Neuronal stem cell (in vitro differentiated cells): ENCODE results near the gene TOE1.

Experiments used
- DNase-seq: peaks from one replicate; pipeline ENCODE4 v3.0.0-alpha.2; 2013; ENCODE audit warnings: low spot score
- H2AFZ ChIP-seq: one replicate; pipeline ENCODE4 v1.6.1; 2013; ENCODE audit warnings: mild to moderate bottlenecking, low read length, inconsistent platforms
- H2AK5ac ChIP-seq: 2 replicates; pipeline ENCODE4 v1.6.1; 2013; ENCODE audit warnings: low read depth, mild to moderate bottlenecking, inconsistent platforms, low read length, moderate library complexity, mixed read lengths
- H2BK120ac ChIP-seq: 2 replicates; pipeline ENCODE4 v1.6.1; 2013; ENCODE audit warnings: low read depth, mild to moderate bottlenecking, inconsistent platforms, low read length, moderate library complexity, mixed read lengths
- H2BK12ac ChIP-seq: one replicate; pipeline ENCODE4 v1.6.1; 2013; ENCODE audit warnings: low read length, inconsistent platforms
- H2BK15ac ChIP-seq: 2 replicates; pipeline ENCODE4 v1.6.1; 2013; ENCODE audit warnings: mild to moderate bottlenecking, low read length, inconsistent platforms, mixed read lengths
- H2BK5ac ChIP-seq: one replicate; pipeline ENCODE4 v1.6.1; 2013; ENCODE audit warnings: inconsistent platforms, mild to moderate bottlenecking, low read length, moderate library complexity
- H3K14ac ChIP-seq: one replicate; pipeline ENCODE4 v1.6.1; 2013; ENCODE audit warnings: low read length, inconsistent platforms
- H3K18ac ChIP-seq: 2 replicates; pipeline ENCODE4 v1.6.1; 2013; ENCODE audit warnings: low read length, inconsistent platforms
- H3K23ac ChIP-seq: 2 replicates; pipeline ENCODE4 v1.6.1; 2013; ENCODE audit warnings: low read depth, mild to moderate bottlenecking, mixed read lengths, low read length, inconsistent platforms; ENCODE audit not compliant: poor library complexity
- H3K27ac ChIP-seq: replicated peaks from 3 replicates; pipeline ENCODE4 v1.5.1; 2013; ENCODE audit warnings: low read length, inconsistent platforms
- H3K27me3 ChIP-seq, 3 experiments: 2 replicates each; pipeline ENCODE4 v1.6.1; 2013; ENCODE audit warnings: low read length in 3 of 3, mild to moderate bottlenecking in 2 of 3, inconsistent platforms in 1 of 3, low read depth in 1 of 3, mixed read lengths in 1 of 3, moderate library complexity in 1 of 3; ENCODE audit not compliant: control insufficient read depth in 3 of 3, insufficient read depth in 3 of 3
- H3K36me3 ChIP-seq, 2 donors: replicated peaks in 1 of 2; 2 replicates each; pipeline ENCODE4 v1.6.1; 2013; ENCODE audit warnings: low read length in 2 of 2; ENCODE audit not compliant: control insufficient read depth in 2 of 2, insufficient read depth in 2 of 2
- H3K4ac ChIP-seq: 2 replicates; pipeline ENCODE4 v1.6.1; 2013; ENCODE audit warnings: inconsistent platforms, mild to moderate bottlenecking, low read length, moderate library complexity
- H3K4me1 ChIP-seq, 2 donors: 1 replicate in 1 of 2; 2 replicates in 1 of 2; pipeline ENCODE4 v1.6.1; 2013; ENCODE audit warnings: low read length in 2 of 2, low read depth in 1 of 2; ENCODE audit not compliant: control insufficient read depth in 2 of 2, insufficient read depth in 1 of 2
- H3K4me2 ChIP-seq: one replicate; pipeline ENCODE4 v1.6.1; 2013; ENCODE audit warnings: mild to moderate bottlenecking, low read length, inconsistent platforms; ENCODE audit not compliant: insufficient read depth, poor library complexity, severe bottlenecking
- H3K4me3 ChIP-seq, 2 donors: 2 replicates each; pipeline ENCODE4 v1.5.1; 2013; ENCODE audit warnings: low read length in 2 of 2, mild to moderate bottlenecking in 2 of 2, inconsistent platforms in 1 of 2, moderate library complexity in 1 of 2
- H3K79me1 ChIP-seq: one replicate; pipeline ENCODE4 v1.6.1; 2013; ENCODE audit warnings: low read depth, mild to moderate bottlenecking, inconsistent platforms, low read length, moderate library complexity
- H3K9ac ChIP-seq: one replicate; pipeline ENCODE4 v1.6.1; 2013; ENCODE audit warnings: mild to moderate bottlenecking, low read depth, low read length, inconsistent platforms; ENCODE audit not compliant: poor library complexity
- H3K9me3 ChIP-seq, 2 donors: replicated peaks in 1 of 2; 2 replicates each; pipeline versions ENCODE3 to v1.6.1; 2013; ENCODE audit warnings: low read length in 2 of 2, mild to moderate bottlenecking in 2 of 2, inconsistent platforms in 1 of 2, low read depth in 1 of 2, mixed read lengths in 1 of 2, moderate library complexity in 1 of 2; ENCODE audit not compliant: control insufficient read depth in 2 of 2, insufficient read depth in 1 of 2
- H4K8ac ChIP-seq: one replicate; pipeline ENCODE4 v1.6.1; 2013; ENCODE audit warnings: low read depth, mild to moderate bottlenecking, inconsistent platforms, low read length, moderate library complexity
- H4K91ac ChIP-seq: one replicate; pipeline ENCODE4 v1.6.1; 2013; ENCODE audit warnings: low read length, low read depth, mild to moderate bottlenecking, inconsistent platforms; ENCODE audit not compliant: poor library complexity
- WGBS, 2 donors: extraction: QIAGEN DNeasy Blood & Tissue Kit; methylation state at CpG; one replicate each; pipeline ENCODE4 v1.1.7; 2013; ENCODE audit warnings: missing lambda C conversion rate in 2 of 2, mixed read lengths in 1 of 2; ENCODE audit not compliant: insufficient read length in 2 of 2, insufficient replicate concordance in 1 of 2; ENCODE audit errors: extremely low coverage in 2 of 2; 5-methylcytosine and 5-hydroxymethylcytosine counted together

The TOE1 gene

GRCh38 chr1:45348966-45349677 is 9.2 kb downstream of the TOE1 start:
- H3K27ac ChIP-seq, result no peak overlapping the region
- no peak overlapping the region for H3K9ac ChIP-seq
- no peak overlapping the region for H4K8ac ChIP-seq
- H3K4ac ChIP-seq, result no peak overlapping the region
- H2AK5ac ChIP-seq, result no peak overlapping the region
- no peak overlapping the region for H4K91ac ChIP-seq
- H2BK120ac ChIP-seq, result no peak overlapping the region
- H3K4me2 ChIP-seq, result no peak overlapping the region
- no peak for DNase-seq
- no peaks in the 10 kb centered on the region for H3K79me1 ChIP-seq
- H2BK5ac ChIP-seq, result no peak overlapping the region
- no peak overlapping the region for H2AFZ ChIP-seq
- H2BK12ac ChIP-seq, result no peak overlapping the region
- H3K4me1 ChIP-seq, result peaks cover 0 to 5% of the 10 kb centered on the region in 2 donors
- H3K18ac ChIP-seq, result no peak overlapping the region
- peaks cover 5 to 13% of the 10 kb centered on the region in 2 donors for H3K36me3 ChIP-seq
- no peak overlapping the region for H2BK15ac ChIP-seq
- H3K4me3 ChIP-seq, result no peak overlapping the region
- no peak overlapping the region for H3K23ac ChIP-seq
- no peak overlapping the region for H3K14ac ChIP-seq
- WGBS, 2 donors, result no CpG with 5 or more reads among the region's 3 CpGs
- peaks cover 0 to 19% (median 0%) of the 10 kb centered on the region in 3 experiments for H3K27me3 ChIP-seq
- no peaks in the 10 kb centered on the region for H3K9me3 ChIP-seq

- no peak overlapping the region for H2BK12ac ChIP-seq
- H3K14ac ChIP-seq, result no peak overlapping the region
- no peak overlapping the region for H3K18ac ChIP-seq
- H2AFZ ChIP-seq, result no peak overlapping the region
- H3K9ac ChIP-seq, result no peak overlapping the region
- H3K4ac ChIP-seq, result no peak overlapping the region
- no peak overlapping the region for H2BK15ac ChIP-seq
- H3K23ac ChIP-seq, result no peak overlapping the region
- H3K27ac ChIP-seq, result no peak overlapping the region
- H3K4me1 ChIP-seq, result peaks cover 0 to 3% of the 10 kb centered on the region in 2 donors
- no peak overlapping the region for H3K4me2 ChIP-seq
- H2BK120ac ChIP-seq, result no peak overlapping the region
- H4K8ac ChIP-seq, result no peak overlapping the region
- no peak for DNase-seq
- H4K91ac ChIP-seq, result no peak overlapping the region
- H3K79me1 ChIP-seq, result no peaks in the 10 kb centered on the region
- H2BK5ac ChIP-seq, result no peak overlapping the region
- H3K4me3 ChIP-seq, result no peak overlapping the region
- no peaks in the 10 kb centered on the region for H3K36me3 ChIP-seq
- no peak overlapping the region for H2AK5ac ChIP-seq
- peaks cover 0 to 19% (median 0%) of the 10 kb centered on the region in 3 experiments for H3K27me3 ChIP-seq
- no peaks in the 10 kb centered on the region for H3K9me3 ChIP-seq
- no CpG with 5 or more reads among the region's 5 CpGs for WGBS, 2 donors
Observed at GRCh38 chr1:45351508-45351907, 11.5 kb downstream of the TOE1 start.

- Histone ChIP-seq H3K4me1 (no peaks in the 10 kb centered on the region), H3K9me3 (no peaks in the 10 kb centered on the region), H4K91ac (no peak overlapping the region), H3K23ac (no peak overlapping the region), H3K14ac (no peak overlapping the region), H4K8ac (no peak overlapping the region), H3K27ac (no peak overlapping the region), H3K4ac (no peak overlapping the region), H3K9ac (no peak overlapping the region), H2BK120ac (no peak overlapping the region), H3K27me3 (peaks cover 0 to 19% (median 0%) of the 10 kb centered on the region in 3 experiments), H2AFZ (no peak overlapping the region), H3K4me3 (no peak overlapping the region), H2BK15ac (no peak overlapping the region), H3K79me1 (no peaks in the 10 kb centered on the region), H3K4me2 (no peak overlapping the region), H2BK12ac (no peak overlapping the region), H3K36me3 (no peaks in the 10 kb centered on the region), H2AK5ac (no peak overlapping the region), H2BK5ac (no peak overlapping the region), H3K18ac (no peak overlapping the region)
- WGBS, 2 donors, result no CpG with 5 or more reads among the region's 2 CpGs
- no peak for DNase-seq
Observed at GRCh38 chr1:45353685-45354084, 13.7 kb downstream of the TOE1 start.

DNA sequence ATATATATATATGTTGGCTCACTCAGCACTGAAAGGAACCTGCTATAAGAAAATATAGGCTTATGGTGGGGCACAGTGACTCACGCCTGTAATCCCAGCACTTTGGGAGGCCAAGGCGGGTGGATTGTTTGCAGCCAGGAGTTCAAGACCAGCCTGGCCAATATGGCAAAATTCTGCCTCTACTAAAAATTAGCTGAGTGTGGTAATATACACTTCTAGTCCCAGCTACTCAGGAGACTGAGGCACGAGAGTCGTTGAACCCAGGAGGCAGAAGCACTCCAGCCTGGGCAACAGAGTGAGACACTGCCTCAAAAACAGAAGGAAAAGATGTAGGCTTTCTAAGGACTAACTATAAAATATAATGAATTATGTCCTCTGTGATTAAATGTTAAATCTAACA is 14.9 kb downstream of the TOE1 start:
- H2AFZ ChIP-seq, result no peak overlapping the region
- H3K18ac ChIP-seq, result no peak overlapping the region
- no peak overlapping the region for H3K9ac ChIP-seq
- no peak overlapping the region for H2BK120ac ChIP-seq
- H4K91ac ChIP-seq, result no peak overlapping the region
- no peak overlapping the region for H2BK12ac ChIP-seq
- WGBS, 2 donors, result no CpG with 5 or more reads among the region's 4 CpGs
- H3K4me1 ChIP-seq, result no peaks in the 10 kb centered on the region
- H2BK15ac ChIP-seq, result no peak overlapping the region
- H3K4me2 ChIP-seq, result no peak overlapping the region
- DNase-seq, result no peak
- H3K27me3 ChIP-seq, result peaks cover 0 to 19% (median 0%) of the 10 kb centered on the region in 3 experiments
- no peak overlapping the region for H3K27ac ChIP-seq
- no peak overlapping the region for H3K4me3 ChIP-seq
- H3K36me3 ChIP-seq, result no peaks in the 10 kb centered on the region
- no peak overlapping the region for H3K14ac ChIP-seq
- H3K23ac ChIP-seq, result no peak overlapping the region
- no peaks in the 10 kb centered on the region for H3K79me1 ChIP-seq
- H2AK5ac ChIP-seq, result no peak overlapping the region
- no peaks in the 10 kb centered on the region for H3K9me3 ChIP-seq
- H3K4ac ChIP-seq, result no peak overlapping the region
- no peak overlapping the region for H4K8ac ChIP-seq
- no peak overlapping the region for H2BK5ac ChIP-seq
